DND-41 (cell line): ENCODE measurements around the gene NRBP1.
"Not testable (repeated sequence)": the region's sequence is repeated elsewhere in the genome, so short reads cannot be mapped to it uniquely, and the experiment has no call there.

ENCODE experiments used
- ATAC-seq: fragments of 200-7000 bp; cut with Tn5 transposase; 3 replicates; pipeline ENCODE4 v1.9.1; 2021; ENCODE audit warnings: low read depth; ENCODE audit not compliant: insufficient read depth
- DNase-seq: peaks from one replicate; pipeline ENCODE4 v3.0.0-alpha.2; 2020
- H2AFZ ChIP-seq: 2 replicates; pipeline ENCODE4 v1.6.0; 2012; ENCODE audit warnings: low read depth, low read length
- H3K27ac ChIP-seq: 2 replicates; pipeline ENCODE4 v1.5.1; 2012; ENCODE audit warnings: low read length, inconsistent platforms
- H3K27me3 ChIP-seq: fragments of 200-600 bp; sonication (generic); 2 replicates; pipeline ENCODE4 v1.6.0; 2012; ENCODE audit warnings: low read length, mild to moderate bottlenecking, inconsistent platforms; ENCODE audit not compliant: insufficient read depth, poor library complexity
- H3K36me3 ChIP-seq: 2 replicates; pipeline ENCODE4 v1.5.1; 2012; ENCODE audit warnings: low read length, inconsistent platforms; ENCODE audit not compliant: insufficient read depth
- H3K4me1 ChIP-seq: 2 replicates; pipeline ENCODE4 v1.5.1; 2012; ENCODE audit warnings: mild to moderate bottlenecking, low read length; ENCODE audit not compliant: insufficient read depth
- H3K4me2 ChIP-seq: 2 replicates; pipeline ENCODE4 v1.6.0; 2012; ENCODE audit warnings: mild to moderate bottlenecking, moderate library complexity, low read length, inconsistent platforms; ENCODE audit not compliant: insufficient read depth
- H3K4me3 ChIP-seq, 2 experiments: fragments of 200-600 bp in 1 of 2; shearing (Covaris generic) in 1 of 2; 2 replicates each; pipeline ENCODE4 v1.5.1; 2012 to 2016; ENCODE audit warnings: inconsistent platforms in 2 of 2, low read length in 2 of 2, mild to moderate bottlenecking in 2 of 2, low read depth in 1 of 2, moderate library complexity in 1 of 2
- H3K79me2 ChIP-seq: 2 replicates; pipeline ENCODE4 v1.6.0; 2012; ENCODE audit warnings: low read length, inconsistent platforms; ENCODE audit not compliant: insufficient read depth
- H3K9ac ChIP-seq: 2 replicates; pipeline ENCODE4 v1.6.0; 2012; ENCODE audit warnings: low read depth, mild to moderate bottlenecking, inconsistent platforms, low read length, moderate library complexity
- H3K9me3 ChIP-seq: 2 replicates; pipeline ENCODE4 v1.5.1; 2012; ENCODE audit warnings: low read length, moderate library complexity, mild to moderate bottlenecking, inconsistent platforms; ENCODE audit not compliant: insufficient read depth, severe bottlenecking
- H4K20me1 ChIP-seq: 2 replicates; pipeline ENCODE4 v1.6.0; 2012; ENCODE audit warnings: low read length; ENCODE audit not compliant: insufficient read depth
- CTCF ChIP-seq: IDR thresholded peaks from 2 replicates; pipeline ENCODE4 v1.5.1; 2012; ENCODE audit warnings: borderline replicate concordance, low read length, moderate library complexity, mild to moderate bottlenecking; ENCODE audit not compliant: poor library complexity, severe bottlenecking; ENCODE audit errors: extremely low read depth
- EZH2 ChIP-seq: IDR thresholded peaks from 3 replicates; pipeline ENCODE4 v1.6.1; 2012; ENCODE audit warnings: borderline replicate concordance, low read depth, mild to moderate bottlenecking, moderate library complexity, low read length, inconsistent platforms; ENCODE audit not compliant: severe bottlenecking

NRBP1 gene

GRCh38 chr2:27421660-27422250, 6.7 kb upstream of the NRBP1 start:
- TF ChIP-seq EZH2 (no peak), CTCF (no peak)
- no peak for ATAC-seq

GRCh38 chr2:27422958-27423357, 5.5 kb upstream of the NRBP1 start:
- H3K4me1 ChIP-seq: peaks cover 8% of the 10 kb centered on the region

More at GRCh38 chr2:27421660-27422250, 6.7 kb upstream of the NRBP1 start:
- Histone ChIP-seq H4K20me1 (no peaks in the 10 kb centered on the region), H3K4me2 (no peak overlapping the region), H3K9me3 (no peaks in the 10 kb centered on the region), H3K79me2 (no peaks in the 10 kb centered on the region), H3K4me3 (no peak overlapping the region), H2AFZ (no peak overlapping the region), H3K9ac (no peak overlapping the region), H3K27me3 (no peaks in the 10 kb centered on the region), H3K36me3 (no peaks in the 10 kb centered on the region), H3K4me1 (no peaks in the 10 kb centered on the region), H3K27ac (no peak overlapping the region)
- DNase-seq: no peak

GRCh38 chr2:27425039-27425438, 3.4 kb upstream of the NRBP1 start:
- H3K27me3 ChIP-seq, H3K9ac ChIP-seq, H3K27ac ChIP-seq, H3K36me3 ChIP-seq, H3K9me3 ChIP-seq, DNase-seq, ATAC-seq, H3K4me2 ChIP-seq, H2AFZ ChIP-seq, H3K4me3 ChIP-seq: not testable (repeated sequence)
- Histone ChIP-seq H3K4me1 (peaks cover 16% of the 10 kb centered on the region), H4K20me1 (peaks cover 11% of the 10 kb centered on the region), H3K79me2 (peaks cover 14% of the 10 kb centered on the region)

More at GRCh38 chr2:27422958-27423357, 5.5 kb upstream of the NRBP1 start:
- ATAC-seq (no peak), DNase-seq (no peak)
- no peak overlapping the region for H3K4me2 ChIP-seq
- H3K4me3 ChIP-seq: no peak overlapping the region
- no peak overlapping the region for H2AFZ ChIP-seq
- no peaks in the 10 kb centered on the region for H3K9me3 ChIP-seq
- H3K27me3 ChIP-seq: no peaks in the 10 kb centered on the region
- no peak overlapping the region for H3K9ac ChIP-seq
- no peaks in the 10 kb centered on the region for H3K36me3 ChIP-seq
- H3K79me2 ChIP-seq: no peaks in the 10 kb centered on the region; the same call in 1 of the 2 replicates
- no peaks in the 10 kb centered on the region for H4K20me1 ChIP-seq
- TF ChIP-seq CTCF: no peak
- no peak for TF ChIP-seq EZH2
- no peak overlapping the region for H3K27ac ChIP-seq

GRCh38 chr2:27427863-27428212, 593 bp upstream of the NRBP1 start:
- H2AFZ ChIP-seq: peak overlapping the region; percentile 88
- H3K9ac ChIP-seq: peak overlapping the region; percentile 89
- TF ChIP-seq EZH2: no peak
- no peak for TF ChIP-seq CTCF
- DNase-seq (no peak), ATAC-seq (no peak)
- H3K36me3 ChIP-seq: peaks cover 3% of the 10 kb centered on the region
- H4K20me1 ChIP-seq: peaks cover 32% of the 10 kb centered on the region
- H3K4me3 ChIP-seq: peak overlapping the region; percentile 43 to 75
- peaks cover 31% of the 10 kb centered on the region for H3K4me1 ChIP-seq
- no peaks in the 10 kb centered on the region for H3K9me3 ChIP-seq
- H3K27ac ChIP-seq: peak overlapping the region; percentile 92
- H3K27me3 ChIP-seq: no peaks in the 10 kb centered on the region
- H3K79me2 ChIP-seq: peaks cover 40% of the 10 kb centered on the region
- H3K4me2 ChIP-seq: peak overlapping the region; percentile 89
